Ishikawa (cell line): ENCODE measurements around the gene RBMXL2.

ENCODE experiments used
- FOXM1 ChIP-seq: IDR thresholded peaks from 2 replicates; pipeline ENCODE4 v1.6.1; 2012; ENCODE audit warnings: low read depth, borderline replicate concordance
- RAD21 ChIP-seq: IDR thresholded peaks from 2 replicates; pipeline ENCODE4 v1.6.1; 2012; ENCODE audit warnings: low read depth
- REST ChIP-seq: IDR thresholded peaks from 2 replicates; pipeline ENCODE4 v1.6.1; 2012; ENCODE audit warnings: low read depth, mild to moderate bottlenecking
- YY1 ChIP-seq: IDR thresholded peaks from 2 replicates; pipeline ENCODE4 v1.6.1; 2012; ENCODE audit warnings: low read depth
- TF ChIP-seq, protein P1 (sequence below): IDR thresholded peaks from 2 replicates; pipeline ENCODE4 v1.6.1; 2012

GRCh38 chr11:7072401-7073028 is 16.3 kb upstream of the RBMXL2 start:
- TF ChIP-seq REST (no peak), YY1 (no peak), FOXM1 (no peak), RAD21 (no peak)
- TF ChIP-seq, protein P1, sequence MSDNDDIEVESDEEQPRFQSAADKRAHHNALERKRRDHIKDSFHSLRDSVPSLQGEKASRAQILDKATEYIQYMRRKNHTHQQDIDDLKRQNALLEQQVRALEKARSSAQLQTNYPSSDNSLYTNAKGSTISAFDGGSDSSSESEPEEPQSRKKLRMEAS = no peak
